Stimulated activated CD8-positive, alpha-beta memory T cell treated with anti-CD3 and anti-CD28 coated beads, Interleukin-12 subunit alpha, Interleukin-12 subunit beta, amount 100 ng/mL, for 1 hour (primary cell): ENCODE measurements around the gene XRCC3.

Source experiments
- DNase-seq: peaks from one replicate; pipeline ENCODE4 v3.0.0-alpha.2; 2020; ENCODE audit warnings: low read depth

XRCC3 gene

DNA sequence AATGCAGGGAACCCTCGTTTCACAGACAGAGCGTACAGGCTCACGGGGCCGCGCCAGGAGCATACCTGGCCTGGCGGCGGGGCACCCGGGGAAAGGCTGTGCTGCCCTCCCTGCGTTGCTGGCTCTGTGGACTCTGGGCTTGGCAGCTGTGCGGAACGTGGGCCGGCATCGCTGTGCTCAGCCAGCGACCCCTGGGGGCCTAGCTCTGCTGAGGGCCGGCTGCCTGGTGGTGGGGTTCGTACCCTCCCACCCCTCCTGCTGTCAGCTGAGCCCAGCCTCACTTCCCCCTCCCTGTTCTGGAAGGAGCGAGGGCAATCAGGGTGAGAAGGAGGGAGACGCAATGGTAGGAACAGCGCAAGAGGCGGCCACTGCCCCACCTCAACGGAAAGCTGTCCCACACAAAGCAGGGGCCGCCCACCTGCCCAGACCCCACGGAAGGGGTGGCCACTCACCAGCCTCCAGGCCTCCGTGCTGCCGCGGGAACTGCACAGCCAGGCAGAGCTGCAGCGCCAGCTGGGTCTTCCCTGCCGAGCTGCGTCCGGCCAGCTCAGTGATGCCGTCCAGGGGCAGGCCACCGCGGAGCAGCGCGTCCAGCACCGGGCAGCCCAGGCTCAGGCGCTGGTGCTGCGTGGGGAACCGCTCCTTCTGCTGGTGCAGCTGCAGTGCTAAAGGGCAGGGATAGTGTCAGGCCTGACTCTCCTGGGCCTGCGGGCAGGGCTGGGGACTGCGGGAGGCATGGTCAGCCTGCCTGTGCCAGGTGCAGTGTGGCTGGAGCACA is 8.5 kb downstream of the XRCC3 start:
- no peak for DNase-seq

DNA sequence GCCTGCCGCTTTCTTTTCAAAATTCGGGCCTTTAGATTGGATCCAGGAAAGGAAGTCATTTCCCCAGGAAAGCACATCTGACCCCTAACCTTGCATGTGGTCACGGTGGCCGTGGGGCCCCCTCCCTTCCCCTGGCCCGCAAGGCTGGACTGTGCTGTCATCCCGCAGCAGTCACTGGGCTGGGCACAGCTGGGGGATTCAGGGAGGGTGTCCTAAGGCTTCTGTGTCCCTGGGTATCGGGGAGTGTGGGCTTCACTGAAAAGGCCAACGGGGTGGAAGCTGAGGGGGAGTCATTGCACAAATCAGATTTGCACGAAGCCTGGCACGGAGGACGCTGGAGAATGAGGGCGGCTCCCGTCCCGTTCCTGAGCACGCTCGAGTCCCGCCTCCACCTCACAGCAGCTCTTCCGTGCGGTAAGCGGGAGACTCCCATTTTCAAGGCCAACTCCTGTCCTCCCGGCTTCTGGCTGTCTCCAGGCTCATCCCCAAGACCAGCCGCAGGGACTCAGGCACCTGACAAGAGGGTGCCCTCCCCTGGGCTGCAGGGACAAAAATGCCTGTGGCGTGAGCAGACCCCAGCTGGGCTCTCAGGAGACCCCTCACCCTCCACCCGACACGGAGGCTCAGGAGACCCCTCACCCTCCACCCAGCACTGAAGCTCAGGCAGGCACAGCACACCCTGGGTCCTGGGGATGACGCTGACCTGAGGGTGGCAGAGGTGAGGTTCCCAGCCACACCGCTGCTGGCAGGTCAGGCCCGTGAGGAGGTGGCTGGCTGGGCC is 9.6 kb downstream of the XRCC3 start:
- DNase-seq, result no peak

DNA sequence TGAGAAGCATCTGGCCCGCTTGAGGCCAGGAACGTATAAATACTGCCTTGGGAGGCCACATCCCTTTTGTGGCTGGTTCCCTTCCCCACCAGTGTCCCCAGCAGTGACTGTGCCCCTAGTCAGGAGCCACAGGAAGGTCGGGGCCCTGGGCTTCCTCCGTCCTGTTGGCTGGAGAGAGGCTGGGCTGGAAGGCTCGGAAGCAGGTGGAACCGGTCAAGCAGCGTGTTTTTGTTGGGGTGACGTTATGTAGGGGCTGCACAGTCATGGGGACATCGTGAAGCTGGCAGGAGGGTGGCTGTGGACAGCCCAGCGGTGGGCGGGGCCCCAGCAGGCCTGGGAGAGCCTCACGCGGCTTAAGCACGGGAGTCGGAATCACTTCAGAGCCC is 10.1 kb downstream of the XRCC3 start:
- DNase-seq, result no peak

DNA sequence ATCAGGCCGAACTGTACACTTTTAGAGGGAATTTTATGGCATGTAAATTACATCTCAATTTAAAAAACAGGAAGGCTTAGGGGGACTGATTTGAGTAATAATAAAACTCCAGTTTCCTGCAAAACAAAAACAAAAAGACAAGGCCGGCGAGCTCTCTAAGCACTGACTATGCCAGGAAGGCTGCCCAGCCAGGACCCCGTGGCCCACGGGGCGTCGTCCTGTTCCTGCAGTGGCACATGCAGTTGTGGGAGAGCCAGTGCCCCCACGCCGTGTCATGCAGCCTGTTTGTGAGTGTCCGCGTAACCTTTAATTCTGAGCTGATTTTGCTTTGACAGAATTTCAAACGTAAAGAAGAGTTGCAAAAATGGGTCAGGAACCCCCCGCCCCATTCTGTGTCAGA is 10.5 kb downstream of the XRCC3 start:
- DNase-seq, result no peak

DNA sequence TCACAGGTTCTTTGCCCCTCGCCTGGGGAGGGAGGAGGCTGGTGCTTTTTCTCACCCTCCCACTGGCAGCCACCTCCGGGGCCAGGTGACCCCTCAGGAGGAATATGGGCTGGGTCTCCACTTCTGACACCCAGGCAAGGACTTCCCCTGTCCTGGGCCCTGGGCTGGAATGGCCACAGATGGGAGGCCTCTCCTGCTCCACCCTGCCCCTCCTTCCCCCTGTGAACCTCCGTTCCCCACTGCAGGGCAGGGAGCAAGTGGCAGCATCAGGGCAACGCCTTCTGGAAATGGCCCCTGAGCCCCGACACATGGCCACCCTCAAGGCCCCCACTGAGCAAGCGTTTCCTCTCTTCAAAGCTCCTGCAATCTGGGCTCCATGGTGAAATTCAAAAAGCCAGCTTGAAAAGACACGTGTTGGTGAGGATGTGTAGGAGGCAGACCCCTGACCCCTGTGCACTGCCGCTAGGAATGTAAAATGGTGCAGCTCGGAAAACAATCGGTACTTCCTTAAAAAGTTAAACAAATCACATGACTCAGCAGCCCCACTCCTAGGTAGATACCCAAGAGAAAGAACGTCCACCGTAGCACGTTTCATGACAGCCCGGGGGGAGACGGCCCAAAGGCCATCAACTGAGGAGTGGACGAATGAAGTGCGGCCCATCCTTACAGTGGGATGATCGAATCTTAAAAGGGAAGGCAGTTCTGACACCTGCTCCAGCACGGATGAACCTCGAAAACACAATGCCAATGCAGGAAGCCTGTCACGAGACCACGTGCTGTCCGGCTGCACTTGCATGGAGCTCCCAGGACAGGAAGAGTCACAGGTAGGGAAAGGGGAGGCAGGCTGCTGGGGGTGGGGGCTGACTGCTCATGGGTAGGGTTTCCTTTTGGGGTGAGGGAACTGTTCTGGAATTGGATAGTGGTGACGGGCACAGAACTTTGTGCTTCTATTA is 11.5 kb downstream of the XRCC3 start:
- DNase-seq, result no peak

DNA sequence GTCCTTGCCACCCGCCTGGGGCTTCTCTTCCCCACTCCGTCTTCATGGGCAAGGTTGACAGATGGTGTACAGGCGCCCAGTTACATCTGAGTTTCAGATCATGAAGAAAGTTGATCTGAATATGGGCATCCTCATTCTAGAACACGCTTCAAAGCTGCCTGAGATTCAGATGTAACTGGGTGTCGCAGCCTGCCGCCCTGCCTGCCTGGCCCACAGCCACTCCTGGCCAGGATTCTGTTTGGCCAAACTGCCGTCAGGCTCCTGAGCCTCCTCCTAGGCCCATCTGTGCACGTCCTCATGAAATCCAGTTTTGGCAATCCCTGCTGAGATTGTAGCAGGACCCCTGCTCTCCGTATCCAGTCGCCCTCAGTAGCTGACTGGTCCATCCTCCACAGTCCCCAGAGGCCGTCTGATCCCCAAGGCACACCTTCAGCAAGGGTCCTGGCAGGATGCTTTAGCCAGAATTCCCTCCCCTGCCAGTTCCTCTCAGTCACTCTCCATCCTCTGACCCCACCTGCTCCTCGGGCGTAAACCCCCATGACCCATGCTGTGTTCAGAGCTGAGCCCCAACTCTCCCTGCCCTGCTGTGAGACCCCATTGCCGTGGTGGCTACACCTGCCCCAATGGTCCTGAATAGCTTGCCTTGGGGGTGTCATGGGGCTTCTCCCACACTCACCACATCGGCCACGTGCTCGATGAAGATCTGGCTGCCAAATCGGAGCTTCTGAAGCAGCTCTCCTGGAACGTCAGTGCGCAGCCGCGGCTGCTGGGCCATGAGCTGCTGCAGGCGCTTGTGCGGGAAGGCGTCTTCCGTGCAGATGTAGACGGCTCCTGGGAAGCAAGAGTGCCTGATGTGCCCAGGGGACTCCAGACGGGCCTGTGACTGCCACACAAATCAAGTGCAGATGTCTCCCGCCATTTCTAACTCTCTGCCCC is 12.5 kb downstream of the XRCC3 start:
- no peak for DNase-seq

DNA sequence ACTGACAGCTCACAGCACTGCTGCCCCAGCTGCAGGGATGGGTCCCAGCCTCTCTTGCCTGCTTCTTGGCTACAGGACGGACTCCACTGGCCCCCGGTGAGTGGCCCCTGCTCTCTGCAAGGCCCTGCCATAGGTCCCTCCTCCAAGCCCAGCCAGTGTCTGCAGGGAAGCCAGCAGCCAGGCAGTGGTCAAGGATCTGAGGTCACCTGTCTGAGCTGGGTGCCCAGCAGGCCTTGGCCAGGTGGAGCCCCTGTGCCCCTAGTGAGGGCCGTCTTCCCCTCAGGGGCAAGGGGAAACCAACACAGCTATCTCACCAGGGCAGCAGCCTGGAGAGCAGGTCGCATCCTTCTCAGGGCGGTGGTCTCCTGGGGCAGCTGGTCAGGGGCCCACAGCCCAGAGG is 13.2 kb downstream of the XRCC3 start:
- no peak for DNase-seq

DNA sequence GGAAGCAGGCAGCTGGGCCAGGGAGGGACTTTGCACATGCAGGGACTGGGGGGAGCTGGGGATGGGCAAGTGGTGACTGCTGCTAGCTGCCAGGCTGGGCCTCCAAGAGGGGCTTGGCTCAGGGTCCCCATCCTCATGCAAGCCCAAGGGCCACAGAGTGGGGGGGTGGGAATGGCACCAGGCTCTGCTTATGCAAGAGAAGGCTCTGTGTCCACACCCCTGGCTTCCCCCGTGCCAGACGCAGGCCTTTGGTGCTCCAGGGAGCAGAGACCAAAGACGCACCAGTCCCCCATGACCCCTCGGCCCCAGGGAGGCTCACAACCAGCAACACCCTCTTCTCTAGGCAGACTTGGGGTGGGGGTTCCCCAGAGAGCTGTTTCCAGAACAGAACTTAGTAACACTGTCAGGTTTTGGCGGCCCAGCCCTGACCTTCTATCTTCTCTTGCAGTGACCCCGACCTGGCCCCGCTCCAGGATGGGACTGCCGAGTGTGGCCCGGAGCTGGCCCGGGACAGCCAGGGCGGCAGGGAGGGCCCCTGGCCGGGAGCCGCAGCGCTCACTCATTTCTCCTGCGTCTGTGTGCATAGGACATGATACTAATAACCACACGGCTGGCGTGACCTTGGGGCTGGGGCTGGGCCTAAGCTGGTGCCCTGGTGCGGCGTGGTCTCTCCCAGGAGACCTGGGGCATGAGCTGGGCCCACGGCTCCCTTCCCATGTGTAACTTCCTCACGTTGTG is 14.3 kb downstream of the XRCC3 start:
- DNase-seq, result no peak

DNA sequence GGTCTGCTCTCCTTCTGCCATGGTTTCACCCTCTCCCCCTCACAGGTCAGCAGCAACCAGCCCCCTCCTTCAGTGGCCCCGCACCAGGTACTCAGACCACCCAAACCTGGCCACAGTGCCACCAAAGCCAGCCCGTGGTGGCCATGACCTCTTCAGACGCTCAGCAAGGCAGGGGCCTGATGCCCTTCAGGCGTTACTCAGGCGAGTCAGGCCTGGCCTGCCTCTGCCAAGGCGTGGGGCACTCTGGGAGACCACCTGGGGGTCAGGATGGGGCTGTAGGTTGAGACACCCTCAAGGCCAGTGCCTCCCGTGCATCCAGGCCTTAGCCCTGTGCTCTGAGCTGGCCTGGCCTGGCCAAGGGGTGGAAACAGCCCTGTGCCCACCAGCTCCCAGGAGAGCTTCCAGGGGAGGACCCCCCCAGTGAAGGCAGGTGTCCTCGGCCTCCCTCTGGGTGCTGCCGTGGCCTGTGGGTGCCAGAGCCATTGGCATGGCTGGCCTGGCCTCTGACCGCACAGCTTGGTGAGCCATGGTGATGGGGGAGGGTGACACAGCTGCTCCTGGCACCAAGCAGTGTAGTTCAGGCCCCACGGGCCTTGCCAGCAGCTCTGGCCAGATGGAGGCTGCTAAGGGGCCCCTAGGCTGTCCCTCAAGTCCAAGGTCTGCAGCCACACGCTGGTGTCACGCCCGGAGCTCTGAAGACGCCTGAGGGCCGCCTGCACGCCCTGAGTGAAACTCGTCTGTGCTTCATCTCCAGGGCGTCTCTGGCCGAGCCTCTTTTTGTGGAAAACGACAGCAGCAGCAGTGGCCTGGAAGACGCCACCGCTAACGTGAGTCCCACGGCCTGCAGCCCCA is 15.1 kb downstream of the XRCC3 start:
- DNase-seq, result no peak

DNA sequence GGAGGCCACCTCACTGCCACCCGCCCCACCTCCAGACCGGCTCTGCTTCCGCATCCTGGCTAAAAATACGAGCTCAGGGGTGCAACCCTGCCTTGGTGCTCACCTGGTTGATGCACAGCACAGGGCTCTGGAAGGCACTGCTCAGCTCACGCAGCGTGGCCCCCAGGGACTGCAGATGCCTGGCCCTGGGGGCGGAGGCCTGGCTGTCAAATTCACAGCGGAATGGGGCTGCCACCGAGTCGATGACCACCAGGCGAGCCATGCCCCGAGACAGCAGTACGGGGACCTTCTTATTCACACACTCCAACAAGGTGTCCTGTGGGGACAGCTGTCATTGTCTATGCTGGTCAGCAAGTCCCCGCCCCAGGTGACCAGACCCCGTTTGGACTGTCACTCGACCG is 16.0 kb downstream of the XRCC3 start:
- no peak for DNase-seq

DNA sequence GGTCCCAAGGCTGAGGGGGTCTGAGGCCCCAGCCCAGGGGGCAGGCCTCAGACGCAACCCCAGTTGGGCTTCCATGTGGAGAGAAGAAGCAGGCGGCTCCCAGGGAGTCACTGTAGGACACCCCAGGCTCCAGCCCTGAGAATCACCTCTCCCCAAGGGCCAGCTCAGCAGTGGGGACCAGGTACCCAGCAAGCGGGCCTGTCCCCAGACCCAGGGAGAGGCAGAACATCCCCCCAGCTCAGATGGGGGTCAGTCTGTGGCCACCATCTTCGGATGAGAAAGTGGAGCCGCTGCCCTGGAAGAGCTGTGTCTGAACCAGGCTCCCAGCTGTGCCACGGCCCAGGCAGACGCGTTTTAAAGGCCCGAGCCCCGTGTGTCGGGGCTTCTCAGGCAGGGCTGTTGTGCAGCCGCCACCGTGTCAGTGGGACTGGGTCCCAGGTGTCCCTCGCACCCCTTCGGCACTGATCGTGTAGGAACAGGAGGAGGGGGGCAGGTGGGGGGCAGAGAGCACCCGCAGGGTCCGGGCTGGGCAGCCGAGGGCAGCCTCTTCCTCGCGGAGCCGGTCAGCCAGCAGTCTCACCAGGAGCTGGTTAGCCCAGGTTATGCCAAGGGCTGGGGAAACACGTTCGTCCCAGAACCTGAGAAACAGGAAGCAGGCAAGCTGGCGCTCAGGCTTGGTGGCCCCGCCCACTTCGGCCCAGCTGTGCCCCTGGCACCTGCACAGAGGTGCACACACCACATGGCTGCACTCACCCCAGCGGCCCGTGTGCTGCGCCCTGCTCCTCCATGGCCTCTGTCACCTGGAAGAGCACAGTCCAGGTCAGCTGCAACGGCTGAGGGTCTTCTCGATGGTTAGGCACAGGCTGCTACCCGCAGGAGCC is 16.6 kb downstream of the XRCC3 start:
- DNase-seq, result no peak

DNA sequence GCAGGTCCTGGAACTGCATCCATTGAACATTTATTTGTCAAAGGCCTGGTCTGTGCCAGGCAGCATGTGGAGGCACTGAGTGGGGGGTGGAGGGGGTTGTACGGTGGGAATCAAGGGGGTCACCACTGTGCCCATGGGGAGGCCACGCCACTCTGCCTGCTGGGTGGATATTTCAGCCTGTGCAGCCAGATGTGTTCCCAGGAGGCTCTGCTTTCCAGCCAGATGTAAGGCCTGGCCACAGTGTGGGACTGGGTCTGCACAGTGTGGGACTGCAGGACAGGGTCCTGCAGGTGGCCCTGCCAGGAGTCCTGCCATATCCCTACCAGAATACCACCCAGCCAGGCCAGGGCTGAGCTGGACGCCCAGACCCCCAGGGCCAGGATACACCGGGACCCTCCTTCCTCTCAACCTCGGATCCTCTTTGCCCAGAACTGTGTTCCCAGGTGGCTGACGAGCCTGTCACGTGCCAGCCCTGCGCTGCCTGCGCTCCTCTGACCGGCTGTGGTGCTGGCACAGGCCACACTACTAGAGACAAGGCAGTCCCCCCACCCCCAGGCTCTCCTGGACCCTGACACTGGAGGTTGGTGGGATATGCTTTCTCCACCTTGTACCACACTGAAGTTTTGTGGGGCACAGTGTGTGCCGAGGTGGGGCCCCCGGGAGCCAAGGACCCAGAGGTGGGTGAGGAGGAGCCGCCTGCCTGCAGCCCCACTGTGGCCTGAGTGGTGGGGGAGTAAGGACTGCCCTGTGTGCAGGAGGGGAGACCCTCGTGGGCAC is 17.5 kb downstream of the XRCC3 start:
- no peak for DNase-seq

DNA sequence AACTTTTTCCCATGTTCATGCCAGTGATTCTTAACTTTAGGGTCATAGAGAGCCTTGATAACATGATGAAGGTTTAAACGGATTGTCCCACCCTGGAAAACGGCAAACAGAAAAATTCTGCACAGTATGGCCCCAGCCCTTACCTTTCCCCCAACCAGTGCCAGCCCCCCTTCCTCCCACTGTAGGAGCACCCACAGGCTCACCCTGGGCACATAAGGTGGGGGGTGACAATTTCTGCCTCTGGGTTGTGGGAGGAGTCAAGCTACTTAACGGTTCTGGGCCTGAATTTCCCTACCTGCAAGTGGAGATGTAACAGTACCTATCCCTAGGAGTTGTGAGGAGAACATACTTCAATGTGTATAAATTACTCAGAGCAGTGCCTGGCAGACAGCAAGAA is 18.0 kb downstream of the XRCC3 start:
- DNase-seq, result no peak

DNA sequence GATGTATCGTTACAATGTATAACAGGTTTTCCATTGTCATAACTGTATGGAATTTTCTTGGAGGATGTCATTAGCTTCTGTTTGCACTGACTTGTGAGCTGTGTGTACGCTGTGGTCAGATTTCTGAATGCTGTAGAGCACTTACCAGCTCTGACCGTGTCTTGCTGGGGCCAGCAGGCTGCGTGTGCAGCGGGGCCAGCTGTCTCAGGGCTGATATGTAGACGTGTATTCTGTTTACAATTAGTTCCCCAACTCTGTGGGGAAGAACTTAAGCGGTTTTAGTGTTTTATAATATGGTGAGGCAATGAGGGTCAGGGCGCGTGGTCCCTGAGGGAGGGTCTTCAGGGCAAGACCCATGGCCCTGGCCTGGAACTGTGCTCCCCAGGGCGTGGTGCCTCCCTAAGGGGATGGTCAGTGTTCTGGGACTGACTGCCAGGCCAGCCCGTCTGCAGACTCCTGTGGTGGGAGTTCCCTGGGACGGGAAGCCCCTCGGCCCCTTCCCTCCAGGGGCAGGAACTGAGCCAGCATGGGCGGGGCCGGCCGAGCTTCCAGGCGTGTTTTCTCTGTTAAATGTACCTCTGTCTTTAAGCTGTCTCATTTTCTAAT is 18.7 kb downstream of the XRCC3 start:
- DNase-seq, result no peak

DNA sequence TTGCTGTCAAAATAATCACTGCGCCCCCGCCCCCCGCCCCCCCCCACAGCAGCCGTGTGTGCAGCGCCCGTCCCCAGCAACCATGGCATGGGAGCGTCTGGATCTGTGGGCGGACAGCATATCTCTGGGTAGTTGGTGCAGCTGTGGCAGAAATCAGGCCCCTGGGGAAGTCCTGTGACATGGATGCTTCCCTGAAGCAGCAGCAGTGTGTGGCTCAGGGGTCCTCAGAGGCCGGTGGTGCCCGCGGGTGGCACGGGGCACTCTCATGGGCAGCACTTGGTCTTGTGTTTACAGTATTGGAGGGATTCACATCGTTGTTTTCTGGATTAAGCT is 19.2 kb downstream of the XRCC3 start:
- DNase-seq, result no peak

DNA sequence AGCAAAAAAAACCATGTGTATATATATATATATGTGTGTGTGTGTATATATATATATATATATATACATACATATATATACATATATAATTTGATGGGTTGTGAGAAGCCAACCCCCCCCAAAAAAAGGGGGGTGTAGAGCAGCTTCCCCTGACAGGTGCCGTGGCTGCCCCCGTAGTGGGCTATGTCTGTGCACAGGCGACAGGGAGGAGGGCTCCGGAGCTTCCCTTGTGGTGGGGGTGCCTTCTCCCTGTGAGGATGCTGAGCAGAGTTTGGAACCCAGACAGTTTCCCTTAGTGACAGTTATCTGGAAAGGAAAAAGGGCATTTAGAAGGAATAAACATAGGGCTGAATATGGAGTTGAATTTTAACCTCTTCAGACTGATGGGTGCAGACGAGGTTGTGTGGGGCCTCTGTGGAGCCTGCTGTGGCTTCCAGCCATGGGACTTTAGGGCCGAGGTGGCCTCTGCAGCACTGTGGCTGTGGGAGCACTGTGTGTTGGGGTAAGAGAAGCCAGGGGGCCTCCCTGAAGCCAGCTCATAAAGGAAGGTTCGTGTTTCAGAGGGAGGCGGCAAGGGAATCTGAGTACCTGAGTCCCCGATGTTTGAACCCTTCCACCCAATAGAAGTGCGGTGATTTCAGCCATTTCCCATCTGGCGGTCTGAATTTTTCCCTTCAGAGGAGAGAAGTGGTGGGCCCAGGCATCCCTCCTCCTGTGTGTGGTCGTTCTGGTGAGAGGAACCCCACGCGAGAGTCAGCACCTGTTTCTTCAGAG is 19.8 kb downstream of the XRCC3 start:
- no peak for DNase-seq

DNA sequence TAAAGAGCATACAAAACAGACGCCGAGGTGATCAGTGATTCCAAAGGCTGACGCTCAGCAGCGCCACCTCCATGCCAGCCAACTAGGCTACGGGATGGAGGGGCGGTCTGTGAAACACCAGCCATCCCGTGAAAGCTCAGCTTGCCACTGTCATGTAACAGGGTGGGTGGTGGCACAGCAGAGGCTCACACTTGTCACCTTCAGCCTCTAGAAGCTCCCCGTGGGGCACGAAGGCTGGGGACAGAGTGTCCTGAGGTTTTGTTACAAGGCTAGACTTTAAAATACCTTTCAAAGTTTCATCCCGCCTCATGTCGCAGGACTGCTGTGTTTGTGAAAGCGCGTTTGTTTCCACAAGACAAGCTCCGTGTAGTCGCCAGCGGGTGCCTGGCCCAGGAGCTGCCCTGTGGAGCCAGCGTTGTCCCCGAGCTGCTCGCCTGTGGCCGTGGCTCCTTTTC is 20.7 kb downstream of the XRCC3 start:
- no peak for DNase-seq
